ENCODE results near the gene GRXCR1. TPM values are rescaled to one million over a fixed set of nuclear protein-coding genes. Genes with fewer than 3 reads are reported as not detected.

Gene GRXCR1
- total RNA-seq, result not detected in 2 replicates

GRCh38 chr4:42892413-42892812 lies at the start of gene GRXCR1:
Gene GRXCR1, plus strand, starts transcription at chr4:42892713. Its CDS starts 554 bp downstream, at chr4:42893267.

Other genes with a start within 250 kb of the GRXCR1 start
- gene ATP8A1, start 235.6 kb upstream of the GRXCR1 start, total RNA-seq, result 0.40 and 0.78 TPM in 2 replicates